Upper lobe of left lung (tissue), 6 donors: ENCODE results near the gene AQP2. TPM values are rescaled to one million over a fixed set of nuclear protein-coding genes. Genes with fewer than 3 reads are reported as not detected.

ENCODE experiments used
- ATAC-seq, 2 donors: fragments of 200-7000 bp; cut with Tn5 transposase; one replicate each; pipeline ENCODE4 v1.9.1; 2022; ENCODE audit warnings: mild to moderate bottlenecking in 2 of 2, moderate library complexity in 2 of 2; ENCODE audit not compliant: low FRiP score in 2 of 2
- DNase-seq, 2 donors: peaks; one replicate each; pipeline ENCODE4 v3.0.0-alpha.2; 2019 to 2020
- H3K27ac ChIP-seq, 4 donors: fragments of 200-600 bp; sonication (generic); one replicate each; pipeline ENCODE4 v1.5.1; 2016 to 2019
- H3K27me3 ChIP-seq, 4 donors: fragments of 200-600 bp; sonication (generic); one replicate each; pipeline ENCODE4 v1.5.1; 2017 to 2019
- H3K36me3 ChIP-seq, 4 donors: fragments of 200-600 bp; sonication (generic); one replicate each; pipeline ENCODE4 v1.5.1; 2016 to 2019
- H3K4me1 ChIP-seq, 4 donors: fragments of 200-600 bp; sonication (generic); one replicate each; pipeline ENCODE4 v1.5.1; 2018 to 2019
- H3K4me3 ChIP-seq, 4 donors: fragments of 200-600 bp; sonication (generic); one replicate each; pipeline ENCODE4 v1.5.1; 2017 to 2019; ENCODE audit warnings: mild to moderate bottlenecking in 2 of 4, moderate library complexity in 1 of 4
- H3K9me3 ChIP-seq, 4 donors: fragments of 200-600 bp; sonication (generic); one replicate each; pipeline ENCODE4 v1.5.1; 2018 to 2019
- CTCF ChIP-seq, 6 experiments: fragments of 450-650 bp in 4 of 6; fragments of 200-600 bp in 2 of 6; sonication (generic) in 2 of 6; IDR thresholded peaks; one replicate each; pipeline ENCODE4 v1.5.1; 2016 to 2019; ENCODE audit warnings: antibody characterized with exemption in 6 of 6
- EP300 ChIP-seq, 4 donors: sonication (generic); formaldehyde crosslinking; IDR thresholded peaks; one replicate each; pipeline ENCODE4 v1.5.1; 2017; ENCODE audit warnings: antibody characterized with exemption in 4 of 4, control low read depth in 2 of 4
- POLR2A ChIP-seq, 4 donors: fragments of 450-650 bp; IDR thresholded peaks; one replicate each; pipeline ENCODE4 v1.5.1; 2016 to 2017; ENCODE audit warnings: antibody characterized with exemption in 4 of 4, mild to moderate bottlenecking in 2 of 4
- POLR2AphosphoS5 ChIP-seq, 2 donors: sonication (generic); formaldehyde crosslinking; IDR thresholded peaks; one replicate each; pipeline ENCODE4 v1.5.1; 2017; ENCODE audit warnings: antibody characterized with exemption in 2 of 2
- WGBS, 2 donors: methylation state at CpG; one replicate each; pipeline ENCODE4 v1.1.5; 2017 to 2018; 5-methylcytosine and 5-hydroxymethylcytosine counted together
- total RNA-seq, 6 donors: library from RNA; depleted of rRNA in 4 of 6; stranded (reverse); fragments of >200 nt in 4 of 6; gene quantifications; one replicate each; pipeline versions ENCODE4 v1.1.0 to v1.2.1, GENCODE V29; 2016 to 2021
- donor health status: DM: no; HTN: no; CAD: no; lungs with moderate emphysema.
- donor health status: DM: no; HTN: yes; CAD: no; lungs with severe emphysema.

The AQP2 gene
- total RNA-seq, 6 donors from 2014 or later: 0.15 TPM; not detected in 5

DNA sequence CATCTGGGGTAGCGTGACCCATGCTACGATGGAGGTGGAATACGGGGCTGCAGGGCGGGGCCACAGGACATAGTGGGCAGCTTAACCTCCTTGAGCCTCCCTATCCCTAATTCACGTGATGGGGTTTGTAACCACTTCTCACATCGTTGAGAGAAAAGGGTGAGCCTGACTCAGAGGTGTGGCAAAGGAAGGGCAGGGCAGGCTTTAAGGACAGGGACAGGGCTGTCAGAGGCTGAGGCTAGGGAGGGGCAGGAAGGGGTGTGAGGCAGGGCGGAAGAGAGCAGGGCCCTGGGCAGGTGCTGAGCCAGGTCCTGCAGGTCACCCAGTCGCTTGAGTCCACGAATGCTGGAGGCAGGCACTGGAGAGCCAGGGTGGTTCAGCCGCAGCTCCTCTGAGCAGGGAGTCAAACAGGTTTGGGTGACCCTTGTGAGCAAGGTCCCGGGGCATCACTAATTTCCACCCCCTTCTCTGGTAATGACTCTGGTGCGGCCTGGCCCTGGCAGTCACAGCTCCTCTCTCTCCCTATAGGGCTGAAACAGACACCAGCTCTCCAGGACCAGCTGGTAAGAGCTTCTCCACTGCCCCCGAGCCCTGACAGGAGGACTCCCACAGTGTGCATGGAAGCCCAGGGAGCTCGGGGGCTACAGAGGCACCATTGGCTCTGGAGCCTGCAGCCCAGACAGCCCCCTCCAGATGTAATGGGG is 7.5 kb upstream of the AQP2 start:
- Histone ChIP-seq H3K4me3 (no peak overlapping the region), H3K27ac (peak overlapping the region in 2 of 4 donors; percentile 23 to 43), H3K9me3 (no peaks in the 10 kb centered on the region), H3K27me3 (no peaks in the 10 kb centered on the region), H3K36me3 (no peaks in the 10 kb centered on the region), H3K4me1 (peaks cover 10 to 28% (median 14%) of the 10 kb centered on the region in 4 donors)
- DNase-seq (peak in 1 of 2 donors; percentile 79), ATAC-seq (peak in 1 of 2 donors; percentile 75)
- TF ChIP-seq CTCF (IDR thresholded peaks at IDR 0.05) (no peak), POLR2AphosphoS5 (IDR thresholded peaks at IDR 0.05) (no peak), POLR2A (IDR thresholded peaks at IDR 0.05) (no peak), EP300 (IDR thresholded peaks at IDR 0.05) (no peak)
- 53 to 69% methylated on average over 10 to 12 of the region's 14 CpGs for WGBS, 2 donors

- H3K9me3 ChIP-seq: no peaks in the 10 kb centered on the region
- TF ChIP-seq EP300 (IDR thresholded peaks at IDR 0.05): no peak
- no peak for TF ChIP-seq CTCF (IDR thresholded peaks at IDR 0.05)
- TF ChIP-seq POLR2AphosphoS5 (IDR thresholded peaks at IDR 0.05): no peak
- no peak for TF ChIP-seq POLR2A (IDR thresholded peaks at IDR 0.05)
- no peaks in the 10 kb centered on the region for H3K27me3 ChIP-seq
These were observed 6.9 kb upstream of the AQP2 start for GRCh38 chr12:49943625-49943960.

GRCh38 chr12:49944046-49944445 is 6.5 kb upstream of the AQP2 start:
- no peak overlapping the region for H3K4me3 ChIP-seq
- TF ChIP-seq CTCF (IDR thresholded peaks at IDR 0.05) (no peak), POLR2AphosphoS5 (IDR thresholded peaks at IDR 0.05) (no peak), POLR2A (IDR thresholded peaks at IDR 0.05) (no peak), EP300 (IDR thresholded peaks at IDR 0.05) (no peak)
- DNase-seq: peak in 1 of 2 donors; percentile 13
- 89 to 93% methylated on average over 4 to 5 of the region's 5 CpGs for WGBS, 2 donors
- no peaks in the 10 kb centered on the region for H3K9me3 ChIP-seq
- no peak overlapping the region for H3K27ac ChIP-seq
- no peaks in the 10 kb centered on the region for H3K36me3 ChIP-seq
- peaks cover 10 to 28% (median 14%) of the 10 kb centered on the region in 4 donors for H3K4me1 ChIP-seq
- no peaks in the 10 kb centered on the region for H3K27me3 ChIP-seq
- no peak for ATAC-seq

More at GRCh38 chr12:49943625-49943960, 6.9 kb upstream of the AQP2 start:
- Histone ChIP-seq H3K27ac (peak overlapping the region in 2 of 4 donors; percentile 23 to 43), H3K4me1 (peaks cover 10 to 28% (median 14%) of the 10 kb centered on the region in 4 donors), H3K4me3 (no peak overlapping the region), H3K36me3 (no peaks in the 10 kb centered on the region)
- DNase-seq: peak in 1 of 2 donors; percentile 7
- ATAC-seq: no peak
- 100% methylated on average over 1 of the region's 1 CpG for WGBS, 2 donors

DNA sequence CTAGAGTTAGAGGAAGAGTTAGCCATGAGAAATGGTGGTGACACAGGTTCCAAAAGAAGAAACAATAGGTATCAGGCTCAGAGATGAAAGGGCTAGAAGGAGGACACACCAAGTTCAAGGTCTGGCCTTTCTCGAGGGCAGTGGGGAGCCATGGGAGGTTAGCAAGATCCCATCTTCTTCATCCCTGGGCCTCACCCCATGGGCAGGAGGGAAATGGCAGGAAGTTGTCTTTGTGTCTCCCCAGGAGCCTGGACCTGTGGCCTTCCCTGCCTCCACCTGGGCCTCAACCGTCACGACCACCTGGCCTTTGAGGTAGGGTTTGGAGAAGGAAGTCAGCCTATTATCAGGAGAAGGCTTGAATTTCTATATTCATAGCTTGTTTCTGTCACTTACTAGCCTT is 5.8 kb upstream of the AQP2 start:
- ATAC-seq (no peak), DNase-seq (peak in 1 of 2 donors; percentile 18)
- 84 to 97% methylated on average over 3 of the region's 3 CpGs for WGBS, 2 donors
- H3K27ac ChIP-seq: peak overlapping the region in 2 of 4 donors; percentile 27 to 36
- TF ChIP-seq POLR2A (IDR thresholded peaks at IDR 0.05) (no peak), POLR2AphosphoS5 (IDR thresholded peaks at IDR 0.05) (no peak), CTCF (IDR thresholded peaks at IDR 0.05) (no peak), EP300 (IDR thresholded peaks at IDR 0.05) (no peak)
- H3K4me3 ChIP-seq: no peak overlapping the region
- H3K36me3 ChIP-seq: no peaks in the 10 kb centered on the region
- H3K9me3 ChIP-seq: no peaks in the 10 kb centered on the region
- H3K4me1 ChIP-seq: peaks cover 10 to 24% (median 14%) of the 10 kb centered on the region in 4 donors
- no peaks in the 10 kb centered on the region for H3K27me3 ChIP-seq
